Brain microvascular endothelial cell (primary cell): ENCODE measurements around the gene PWWP2A.
A peak's percentile ranks its signal among the peaks of the same experiment; 100 is the strongest.

Experiments
- DNase-seq: peaks from one replicate; pipeline ENCODE4 v3.0.0-alpha.2; 2020
- H3K27ac ChIP-seq: fragments of 250-450 bp; sonication (Bioruptor Pico); 2 replicates; pipeline ENCODE4 v1.5.1; 2020; ENCODE audit warnings: mild to moderate bottlenecking, moderate library complexity
- H3K27me3 ChIP-seq: fragments of 250-450 bp; sonication (Bioruptor Pico); replicated peaks from 2 replicates; pipeline ENCODE4 v1.5.1; 2020; ENCODE audit warnings: mild to moderate bottlenecking
- H3K36me3 ChIP-seq: fragments of 250-450 bp; sonication (Bioruptor Pico); replicated peaks from 2 replicates; pipeline ENCODE4 v1.5.1; 2020; ENCODE audit warnings: mild to moderate bottlenecking
- H3K4me3 ChIP-seq: 2 replicates; pipeline ENCODE4 v1.5.1; 2011; ENCODE audit warnings: low read depth, mild to moderate bottlenecking, control low read depth, low read length, moderate library complexity
- in situ Hi-C: cut with HindIII; loops from 2 replicates; pipeline ENCODE4 v1.10.0; 2017; ENCODE audit warnings: low sequenced_read_pairs, low pct_ligation_motif_present
- TF ChIP-seq, protein P1 (sequence below): IDR thresholded peaks from 2 replicates; pipeline ENCODE4 v1.5.1; 2011; ENCODE audit warnings: low read depth, mild to moderate bottlenecking, moderate library complexity, low read length, control low read depth, inconsistent platforms; ENCODE audit errors: missing control alignments

PWWP2A gene

GRCh38 chr5:160118349-160119141, 705 bp downstream of the PWWP2A start:
- no peaks in the 10 kb centered on the region for H3K27me3 ChIP-seq
- no peak for DNase-seq
- H3K4me3 ChIP-seq: peak overlapping the region; percentile 85
- TF ChIP-seq, protein P1, sequence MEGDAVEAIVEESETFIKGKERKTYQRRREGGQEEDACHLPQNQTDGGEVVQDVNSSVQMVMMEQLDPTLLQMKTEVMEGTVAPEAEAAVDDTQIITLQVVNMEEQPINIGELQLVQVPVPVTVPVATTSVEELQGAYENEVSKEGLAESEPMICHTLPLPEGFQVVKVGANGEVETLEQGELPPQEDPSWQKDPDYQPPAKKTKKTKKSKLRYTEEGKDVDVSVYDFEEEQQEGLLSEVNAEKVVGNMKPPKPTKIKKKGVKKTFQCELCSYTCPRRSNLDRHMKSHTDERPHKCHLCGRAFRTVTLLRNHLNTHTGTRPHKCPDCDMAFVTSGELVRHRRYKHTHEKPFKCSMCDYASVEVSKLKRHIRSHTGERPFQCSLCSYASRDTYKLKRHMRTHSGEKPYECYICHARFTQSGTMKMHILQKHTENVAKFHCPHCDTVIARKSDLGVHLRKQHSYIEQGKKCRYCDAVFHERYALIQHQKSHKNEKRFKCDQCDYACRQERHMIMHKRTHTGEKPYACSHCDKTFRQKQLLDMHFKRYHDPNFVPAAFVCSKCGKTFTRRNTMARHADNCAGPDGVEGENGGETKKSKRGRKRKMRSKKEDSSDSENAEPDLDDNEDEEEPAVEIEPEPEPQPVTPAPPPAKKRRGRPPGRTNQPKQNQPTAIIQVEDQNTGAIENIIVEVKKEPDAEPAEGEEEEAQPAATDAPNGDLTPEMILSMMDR: no peak
- peak overlapping the region; percentile 92 for H3K27ac ChIP-seq
- in situ Hi-C loops: no loop called here
- H3K36me3 ChIP-seq: peaks cover 10% of the 10 kb centered on the region

DNA sequence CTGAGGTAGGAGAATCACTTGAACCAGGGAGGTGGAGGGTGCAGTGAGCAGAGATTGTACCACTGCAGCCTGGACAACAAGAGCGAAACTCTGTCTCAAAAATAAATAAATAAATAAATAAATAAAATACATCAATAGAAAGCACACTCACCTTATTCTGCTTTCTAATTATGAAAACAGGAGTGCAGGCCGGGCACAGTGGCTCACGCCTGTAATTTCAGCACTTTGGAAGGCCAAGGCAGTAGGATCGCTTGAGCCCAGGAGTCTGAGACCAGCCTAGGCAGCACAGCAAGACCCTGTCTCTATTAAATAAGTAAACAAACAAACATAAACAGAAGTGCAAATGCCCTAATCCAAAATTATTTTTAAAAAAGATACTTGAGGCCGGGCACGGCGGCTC, 2.3 kb downstream of the PWWP2A start:
- Histone ChIP-seq H3K4me3 (no peak overlapping the region), H3K27ac (no peak overlapping the region), H3K27me3 (no peaks in the 10 kb centered on the region), H3K36me3 (peaks cover 21% of the 10 kb centered on the region)
- no peak for DNase-seq
- TF ChIP-seq, protein P1: no peak
- in situ Hi-C loops: no loop called here

DNA sequence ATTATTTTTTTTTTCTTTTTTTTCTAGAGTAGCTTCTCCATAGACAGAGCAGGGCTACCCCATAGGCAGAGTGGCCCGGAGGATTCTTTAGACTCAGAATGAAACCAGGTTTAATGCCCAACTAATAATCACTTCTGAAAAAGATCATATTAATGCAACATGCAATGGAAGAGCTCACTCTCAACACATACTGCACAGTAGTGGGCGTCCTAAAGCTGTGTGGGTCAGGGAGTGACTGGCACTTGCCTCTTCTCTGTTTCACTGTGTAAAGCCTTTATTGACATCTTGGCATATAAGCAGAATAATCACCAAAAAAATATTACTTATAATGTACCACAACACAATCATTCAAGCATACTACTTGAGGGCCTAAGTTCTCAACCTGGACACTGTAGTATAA, 11.1 kb downstream of the PWWP2A start:
- Histone ChIP-seq H3K27me3 (no peaks in the 10 kb centered on the region), H3K36me3 (peaks cover 32% of the 10 kb centered on the region), H3K4me3 (no peak overlapping the region), H3K27ac (no peak overlapping the region)
- in situ Hi-C loops: no loop called here
- no peak for DNase-seq
- TF ChIP-seq, protein P1: no peak

GRCh38 chr5:160105686-160106360, 13.4 kb downstream of the PWWP2A start:
- H3K4me3 ChIP-seq: no peak overlapping the region
- no peak for DNase-seq
- peaks cover 13% of the 10 kb centered on the region for H3K36me3 ChIP-seq
- no peaks in the 10 kb centered on the region for H3K27me3 ChIP-seq
- TF ChIP-seq, protein P1: no peak
- in situ Hi-C loops: no loop called here
- no peak overlapping the region for H3K27ac ChIP-seq

DNA sequence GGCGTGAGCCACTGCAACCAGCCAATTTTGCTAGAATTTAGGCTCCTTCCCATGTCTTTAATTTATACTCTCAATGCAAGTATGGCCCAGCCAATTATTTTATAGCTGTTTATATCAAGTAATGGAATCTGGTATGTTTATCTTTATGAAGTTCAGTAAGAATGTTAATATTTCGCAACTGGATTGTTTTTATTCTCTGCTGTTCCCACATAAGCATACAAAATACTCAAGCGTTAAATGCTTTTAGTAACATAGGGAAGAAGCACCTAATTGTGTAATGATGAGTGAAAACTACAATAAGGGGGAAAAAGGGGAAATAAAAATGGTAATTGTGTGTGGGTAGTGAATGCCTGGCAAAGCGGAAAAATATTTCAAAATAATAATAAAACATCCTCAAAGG, 21.3 kb downstream of the PWWP2A start:
- in situ Hi-C loops: no loop called here
- H3K36me3 ChIP-seq: peaks cover 12% of the 10 kb centered on the region
- H3K27me3 ChIP-seq: no peaks in the 10 kb centered on the region
- H3K27ac ChIP-seq: no peak overlapping the region
- DNase-seq: no peak
- TF ChIP-seq, protein P1: no peak
- H3K4me3 ChIP-seq: no peak overlapping the region
